CD4-positive, alpha-beta T cell (primary cell): ENCODE measurements around the gene RELCH. TPM values are rescaled to one million over a fixed set of nuclear protein-coding genes. Genes with fewer than 3 reads are reported as not detected.

Experiments used
- ATAC-seq: fragments of 200-7000 bp; cut with Tn5 transposase; one replicate; pipeline ENCODE4 v1.10.0; 2022; ENCODE audit warnings: mild to moderate bottlenecking; ENCODE audit not compliant: poor library complexity
- CTCF ChIA-PET: fragments of 350-600 bp; sonication (Branson Sonifier 250); formaldehyde crosslinking; loops from one replicate; lab custom pipeline; 2021; ENCODE audit warnings: antibody characterized with exemption, inconsistent platforms; lab: Charles Lee
- POLR2A ChIA-PET: fragments of 350-600 bp; sonication (Branson Sonifier 250); formaldehyde crosslinking; loops from one replicate; lab custom pipeline; 2021; ENCODE audit warnings: antibody characterized with exemption, inconsistent platforms; lab: Charles Lee
- DNase-seq, 14 experiments: peaks; one replicate each; pipeline ENCODE4 v3.0.0-alpha.2; 2013 to 2020; ENCODE audit warnings: mixed read lengths in 2 of 14
- H3K27ac ChIP-seq, 2 donors: one replicate each; pipeline versions ENCODE4 v1.5.1 to v1.7.0; 2013; ENCODE audit warnings: low read length in 2 of 2, low read depth in 1 of 2, mild to moderate bottlenecking in 1 of 2
- H3K27me3 ChIP-seq, 2 experiments: 1 replicate in 1 of 2; 2 replicates in 1 of 2; pipeline versions ENCODE4 v1.6.1 to v1.7.0; 2013; ENCODE audit warnings: low read length in 2 of 2, control low read depth in 1 of 2, mild to moderate bottlenecking in 1 of 2, moderate library complexity in 1 of 2; ENCODE audit not compliant: insufficient read depth in 2 of 2, control insufficient read depth in 1 of 2
- H3K36me3 ChIP-seq: one replicate; pipeline ENCODE4 v1.6.1; 2013; ENCODE audit warnings: low read length, control low read depth; ENCODE audit not compliant: insufficient read depth
- H3K4me1 ChIP-seq: one replicate; pipeline ENCODE4 v1.6.1; 2013; ENCODE audit warnings: low read length, control low read depth; ENCODE audit not compliant: insufficient read depth
- H3K4me3 ChIP-seq: one replicate; pipeline ENCODE4 v1.5.1; 2013; ENCODE audit warnings: mild to moderate bottlenecking, low read length, moderate library complexity
- H3K9me3 ChIP-seq, 2 experiments: 1 replicate in 1 of 2; 2 replicates in 1 of 2; pipeline versions ENCODE4 v1.6.1 to v1.7.0; 2013; ENCODE audit warnings: low read length in 2 of 2, mild to moderate bottlenecking in 2 of 2, control low read depth in 1 of 2, moderate library complexity in 1 of 2; ENCODE audit not compliant: control insufficient read depth in 1 of 2, insufficient read depth in 1 of 2
- H3K27ac Mint-ChIP-seq: one replicate; pipeline ENCODE4 v1.8.0; 2020; ENCODE audit warnings: mixed read lengths
- H3K27me3 Mint-ChIP-seq: one replicate; pipeline ENCODE4 v1.8.0; 2021; ENCODE audit warnings: mixed read lengths
- H3K36me3 Mint-ChIP-seq: one replicate; pipeline ENCODE4 v1.8.0; 2021; ENCODE audit warnings: low read depth, mixed read lengths
- H3K4me1 Mint-ChIP-seq: one replicate; pipeline ENCODE4 v1.8.0; 2021; ENCODE audit warnings: low read depth, mixed read lengths
- H3K4me3 Mint-ChIP-seq: one replicate; pipeline ENCODE4 v1.8.0; 2020; ENCODE audit warnings: mild to moderate bottlenecking, mixed read lengths
- H3K9me3 Mint-ChIP-seq: one replicate; pipeline ENCODE4 v1.8.0; 2020; ENCODE audit warnings: mixed read lengths
- CTCF ChIP-seq: fragments of 200-600 bp; IDR thresholded peaks from one replicate; pipeline ENCODE4 v1.8.0; 2022; ENCODE audit warnings: antibody characterized with exemption, mild to moderate bottlenecking
- intact Hi-C, 2 experiments: fragments of 100-400 bp; cut with DNase I in 1 of 2; cut with micrococcal nuclease in 1 of 2; formaldehyde crosslinking; loops; one replicate each; pipeline versions ENCODE4 v1.15.1 to v1.9.0; 2023 to 2025; cut with DNase I, micrococcal nuclease
- total RNA-seq, 174 experiments: library from RNA in 2 of 174; stranded (reverse) in 2 of 174; gene quantifications; one replicate each; pipeline ENCODE4 v1.2.3 and lab custom pipeline; 2021 to 2026

RELCH gene
- total RNA-seq, 2 experiments from 2014 or later, result 39.6 to 44.3 TPM

DNA sequence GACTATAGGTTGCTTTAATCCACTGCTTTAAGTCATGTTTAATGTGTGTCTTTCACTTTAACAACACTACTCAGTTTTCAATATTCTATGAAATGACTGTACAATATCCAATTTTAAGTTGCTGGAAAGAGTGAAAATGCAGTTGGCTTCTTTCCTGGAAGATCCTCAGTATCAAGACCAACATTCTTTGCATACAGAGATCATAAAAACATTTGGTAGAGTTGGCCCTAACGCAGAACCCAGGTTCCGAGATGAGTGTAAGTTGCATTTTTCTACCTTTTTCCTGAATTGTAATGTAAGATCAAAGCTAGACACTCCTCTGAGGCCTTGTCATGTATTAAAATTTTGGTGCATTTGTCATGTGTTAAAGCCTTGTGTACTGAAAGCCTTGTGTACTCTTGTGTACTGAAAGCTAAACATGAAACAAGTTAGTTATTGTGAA lies 95.2 kb downstream of the RELCH start:
- Mint-ChIP-seq H3K9me3 (no peaks in the 10 kb centered on the region), H3K4me1 (no peaks in the 10 kb centered on the region), H3K27me3 (no peaks in the 10 kb centered on the region), H3K36me3 (peaks cover 76% of the 10 kb centered on the region), H3K4me3 (no peak overlapping the region), H3K27ac (no peak overlapping the region)
- no peak for ATAC-seq
- ChIA-PET CTCF (no interaction called here), POLR2A (no interaction called here)
- peaks cover 74% of the 10 kb centered on the region for H3K36me3 ChIP-seq
- no peak for DNase-seq
- no peak overlapping the region for H3K4me3 ChIP-seq
- TF ChIP-seq CTCF, result no peak
- intact Hi-C loops, result no loop called here
- H3K27me3 ChIP-seq, result no peaks in the 10 kb centered on the region
- no peaks in the 10 kb centered on the region for H3K9me3 ChIP-seq
- no peaks in the 10 kb centered on the region for H3K4me1 ChIP-seq
- H3K27ac ChIP-seq, result no peak overlapping the region

- TF ChIP-seq CTCF, result no peak
- intact Hi-C loops, result no loop called here
- Histone ChIP-seq H3K27ac (no peak overlapping the region), H3K4me3 (no peak overlapping the region), H3K36me3 (peaks cover 87% of the 10 kb centered on the region), H3K9me3 (no peaks in the 10 kb centered on the region), H3K27me3 (no peaks in the 10 kb centered on the region), H3K4me1 (no peaks in the 10 kb centered on the region)
- H3K27me3 Mint-ChIP-seq, result no peaks in the 10 kb centered on the region
- no peaks in the 10 kb centered on the region for H3K4me1 Mint-ChIP-seq
- H3K27ac Mint-ChIP-seq, result no peak overlapping the region
- ATAC-seq (no peak), DNase-seq (no peak)
- H3K9me3 Mint-ChIP-seq, result no peaks in the 10 kb centered on the region
- ChIA-PET CTCF (no interaction called here), POLR2A (no interaction called here)
- no peak overlapping the region for H3K4me3 Mint-ChIP-seq
- H3K36me3 Mint-ChIP-seq, result peaks cover 94% of the 10 kb centered on the region
Observed at GRCh38 chr18:62284637-62285036, 97.6 kb downstream of the RELCH start.

- CTCF ChIA-PET, result no interaction called here
- no peak overlapping the region for H3K27ac Mint-ChIP-seq
Observed at GRCh38 chr18:62285281-62285680, 98.2 kb downstream of the RELCH start.

More at GRCh38 chr18:62285281-62285680, 98.2 kb downstream of the RELCH start:
- Histone ChIP-seq H3K4me1 (no peaks in the 10 kb centered on the region), H3K9me3 (no peaks in the 10 kb centered on the region), H3K27me3 (no peaks in the 10 kb centered on the region), H3K36me3 (peaks cover 81% of the 10 kb centered on the region), H3K4me3 (no peak overlapping the region), H3K27ac (no peak overlapping the region)
- Mint-ChIP-seq H3K4me3 (no peak overlapping the region), H3K27me3 (no peaks in the 10 kb centered on the region), H3K4me1 (no peaks in the 10 kb centered on the region), H3K36me3 (peaks cover 96% of the 10 kb centered on the region), H3K9me3 (no peaks in the 10 kb centered on the region)
- ATAC-seq (no peak), DNase-seq (no peak)
- intact Hi-C loops, result no loop called here
- POLR2A ChIA-PET, result no interaction called here
- no peak for TF ChIP-seq CTCF
